ENCODE data around the gene MMP24. TPM values are rescaled to one million over a fixed set of nuclear protein-coding genes. Genes with fewer than 3 reads are reported as not detected.

Gene MMP24
- total and polyA plus RNA-seq, 8 donors: 2.0 to 7.3 (median 5.0) TPM

DNA sequence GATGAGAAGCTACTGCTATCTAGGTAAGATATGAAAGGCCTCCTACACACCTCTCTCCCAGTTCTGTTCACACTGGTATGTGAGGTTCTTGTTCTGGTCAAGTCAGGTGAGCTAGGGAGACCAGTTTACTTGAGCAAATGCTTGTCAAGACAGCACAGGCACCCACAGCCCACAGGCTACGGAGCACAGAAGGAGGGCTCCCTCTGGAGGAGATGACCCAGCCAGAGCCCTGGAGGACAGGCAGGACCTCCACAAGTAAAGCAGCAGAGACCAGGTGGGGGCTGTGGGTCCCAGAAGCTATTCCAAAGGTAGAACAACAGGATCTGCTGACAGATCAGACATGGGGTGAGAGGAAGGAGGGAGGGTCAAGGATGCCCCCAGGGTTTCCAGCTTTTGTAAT lies 38.3 kb downstream of the MMP24 start:
- ATAC-seq (no peak), FAIRE-seq (no peak), DNase-seq (no peak)
- peak overlapping the region in 2 of 4 donors; percentile 81 to 85 for H3K27ac ChIP-seq
- WGBS, 2 donors: 61 to 79% methylated on average over 1 of the region's 1 CpG
- no peaks in the 10 kb centered on the region for H3K9me3 ChIP-seq
- peak overlapping the region in 1 of 4 donors; percentile 4 for H3K4me3 ChIP-seq
- no peaks in the 10 kb centered on the region for H3K4me1 ChIP-seq
- TF ChIP-seq CTCF (IDR thresholded peaks at IDR 0.05): no peak
- no peaks in the 10 kb centered on the region for H3K36me3 ChIP-seq
- H3K27me3 ChIP-seq: no peaks in the 10 kb centered on the region
- intact Hi-C loops (cut with DNase I): no loop called here

DNA sequence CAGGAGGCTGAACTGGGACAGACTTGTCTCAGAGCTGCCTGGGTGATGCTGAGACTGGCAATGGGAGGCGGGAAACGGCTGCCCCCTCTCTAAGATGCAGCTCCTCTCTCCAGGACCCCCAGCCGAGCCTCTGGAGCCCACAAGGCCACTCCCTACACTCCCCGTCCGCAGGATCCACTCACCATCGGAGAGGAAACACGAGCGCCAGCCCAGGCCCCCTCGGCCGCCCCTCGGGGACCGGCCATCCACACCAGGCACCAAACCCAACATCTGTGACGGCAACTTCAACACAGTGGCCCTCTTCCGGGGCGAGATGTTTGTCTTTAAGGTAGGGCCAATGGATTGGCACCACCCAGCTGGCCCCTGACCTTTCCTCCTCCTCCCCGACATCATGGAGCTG lies 40.6 kb downstream of the MMP24 start:
- Histone ChIP-seq H3K27ac (no peak overlapping the region), H3K27me3 (no peaks in the 10 kb centered on the region), H3K9me3 (no peaks in the 10 kb centered on the region), H3K36me3 (peaks cover 0 to 12% (median 0%) of the 10 kb centered on the region in 3 donors), H3K4me3 (no peak overlapping the region), H3K4me1 (no peaks in the 10 kb centered on the region)
- intact Hi-C loops (cut with DNase I): no loop called here
- WGBS, 2 donors: 93 to 94% methylated on average over 16 of the region's 16 CpGs
- peak in 1 of 6 donors; percentile 48 for DNase-seq
- no peak for ATAC-seq
- FAIRE-seq: no peak
- no peak for TF ChIP-seq CTCF (IDR thresholded peaks at IDR 0.05)

DNA sequence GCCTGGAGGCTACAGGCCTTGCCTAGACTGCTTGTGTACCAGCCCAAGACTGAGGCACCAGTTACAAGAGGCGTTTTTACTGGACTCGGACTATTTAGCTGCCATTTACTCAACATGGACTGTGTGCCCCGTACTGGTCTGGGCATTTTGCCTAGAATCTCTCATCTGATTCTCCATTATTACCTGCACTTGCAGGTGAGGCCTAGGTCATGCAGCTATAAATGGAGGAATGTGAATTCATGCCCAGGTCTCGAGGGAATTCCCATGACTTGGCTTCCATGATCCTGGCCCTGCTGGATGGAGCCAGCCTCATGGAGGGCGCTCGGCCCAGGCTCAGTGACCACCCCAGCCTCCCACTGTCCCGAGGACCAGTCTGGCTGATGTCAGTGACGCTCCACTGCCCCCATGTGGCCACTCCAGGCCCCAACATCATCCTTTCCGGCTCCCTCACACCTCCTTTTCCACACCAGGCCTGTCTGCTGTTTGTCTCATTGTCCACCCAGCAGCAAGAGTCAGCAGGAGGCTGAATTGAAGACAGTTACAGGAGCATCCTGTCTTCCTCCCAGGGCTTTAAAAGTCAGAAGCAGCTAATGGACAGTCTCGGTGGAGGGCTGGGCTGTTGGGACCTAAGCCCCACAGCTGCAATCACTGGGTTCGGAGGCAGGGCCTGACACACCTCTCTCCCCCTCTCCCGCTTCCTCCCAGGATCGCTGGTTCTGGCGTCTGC lies 42.7 kb downstream of the MMP24 start:
- no peak overlapping the region for H3K4me3 ChIP-seq
- no peaks in the 10 kb centered on the region for H3K9me3 ChIP-seq
- peak overlapping the region in 2 of 4 donors; percentile 39 to 47 for H3K27ac ChIP-seq
- intact Hi-C loops (cut with DNase I): no loop called here
- FAIRE-seq: no peak
- DNase-seq: peak in 4 of 6 donors; percentile 62 to 75 (median 65)
- ATAC-seq: peak; percentile 36 to 86 (median 78)
- TF ChIP-seq CTCF (IDR thresholded peaks at IDR 0.05): peak; percentile 36 to 58 (median 50)
- H3K27me3 ChIP-seq: no peaks in the 10 kb centered on the region
- 41 to 47% methylated on average over 14 of the region's 14 CpGs for WGBS, 2 donors
- H3K36me3 ChIP-seq: peaks cover 0 to 15% (median 0%) of the 10 kb centered on the region in 3 donors
- no peaks in the 10 kb centered on the region for H3K4me1 ChIP-seq

GRCh38 chr20:35270021-35270902 lies 43.8 kb downstream of the MMP24 start:
- Histone ChIP-seq H3K4me1 (no peaks in the 10 kb centered on the region), H3K27me3 (no peaks in the 10 kb centered on the region), H3K4me3 (no peak overlapping the region), H3K9me3 (no peaks in the 10 kb centered on the region), H3K27ac (peak overlapping the region in 1 of 4 donors; percentile 47), H3K36me3 (peaks cover 0 to 15% (median 0%) of the 10 kb centered on the region in 3 donors)
- intact Hi-C loops (cut with DNase I): loop anchor here in 1 of 3 donors (10.0 kb wide), 1 partner anchor 425 kb away; no protein-coding TSS in a partner anchor
- FAIRE-seq (no peak), DNase-seq (no peak), ATAC-seq (no peak)
- TF ChIP-seq CTCF (IDR thresholded peaks at IDR 0.05): no peak
- 87% methylated on average over 19 of the region's 19 CpGs for WGBS, 2 donors

Measured in pancreas (tissue), 10 donors.